Ramos (cell line): ENCODE results near the gene IFI27.

Experiments used
- in situ Hi-C: fragments of 300-500 bp; cut with MboI; formaldehyde crosslinking; loops from one replicate; pipeline ENCODE4 v1.14.3; 2022; ENCODE audit warnings: low sequenced_read_pairs; ENCODE audit not compliant: unreplicated experiment

IFI27 gene

GRCh38 chr14:94123868-94124267, 13.3 kb downstream of the IFI27 start:
- in situ Hi-C loops: no loop called here

- in situ Hi-C loops: loop anchor here (25.0 kb wide), 1 partner anchor 87 kb away; the partner anchor contains the start of gene OTUB2
Measured at GRCh38 chr14:94124582-94125377, 14.2 kb downstream of the IFI27 start.

GRCh38 chr14:94125659-94126418, 15.3 kb downstream of the IFI27 start:
- in situ Hi-C loops: loop anchor here (25.0 kb wide), 1 partner anchor 89 kb away; the partner anchor contains the start of gene OTUB2

GRCh38 chr14:94126419-94126677, 15.8 kb downstream of the IFI27 start:
- in situ Hi-C loops: loop anchor here (25.0 kb wide), 1 partner anchor 89 kb away; the partner anchor contains the start of gene OTUB2

- in situ Hi-C loops: loop anchor here (25.0 kb wide), 1 partner anchor 89 kb away; the partner anchor contains the start of gene OTUB2
Measured at GRCh38 chr14:94126800-94127199, 16.3 kb downstream of the IFI27 start.

- in situ Hi-C loops: loop anchor here (25.0 kb wide), 1 partner anchor 90 kb away; the partner anchor contains the start of gene OTUB2
Measured at GRCh38 chr14:94127330-94127729, 16.8 kb downstream of the IFI27 start.

GRCh38 chr14:94128216-94128839, 17.8 kb downstream of the IFI27 start:
- in situ Hi-C loops: loop anchor here (25.0 kb wide), 1 partner anchor 91 kb away; the partner anchor contains the start of gene OTUB2

- in situ Hi-C loops: loop anchor here (25.0 kb wide), 1 partner anchor 92 kb away; the partner anchor contains the start of gene OTUB2
Measured at GRCh38 chr14:94129111-94129757, 18.7 kb downstream of the IFI27 start, which contains the start of gene IFI27L2. TSS of gene IFI27L2 (minus strand) at chr14:94129604. CDS start at chr14:94129564, 40 bp downstream.

GRCh38 chr14:94129758-94130414, 19.4 kb downstream of the IFI27 start:
- in situ Hi-C loops: loop anchor here (25.0 kb wide), 1 partner anchor 93 kb away; the partner anchor contains the start of gene OTUB2

- in situ Hi-C loops: loop anchor here (25.0 kb wide), 1 partner anchor 95 kb away; the partner anchor contains the start of gene OTUB2
Measured at GRCh38 chr14:94132285-94132887, 21.9 kb downstream of the IFI27 start.

- in situ Hi-C loops: loop anchor here (25.0 kb wide), 1 partner anchor 98 kb away; the partner anchor contains the start of gene OTUB2
Measured at GRCh38 chr14:94135476-94135875, 24.9 kb downstream of the IFI27 start.

- in situ Hi-C loops: loop anchor here (25.0 kb wide), 1 partner anchor 99 kb away; the partner anchor contains the start of gene OTUB2
Measured at GRCh38 chr14:94136575-94137331, 26.2 kb downstream of the IFI27 start.

GRCh38 chr14:94138251-94138650, 27.7 kb downstream of the IFI27 start:
- in situ Hi-C loops: loop anchor here (25.0 kb wide), 1 partner anchor 101 kb away; the partner anchor contains the start of gene OTUB2

GRCh38 chr14:94139006-94139405, 28.5 kb downstream of the IFI27 start:
- in situ Hi-C loops: loop anchor here (25.0 kb wide), 1 partner anchor 102 kb away; the partner anchor contains the start of gene OTUB2

- in situ Hi-C loops: loop anchor here (25.0 kb wide), 1 partner anchor 102 kb away; the partner anchor contains the start of gene OTUB2
Measured at GRCh38 chr14:94139421-94139820, 28.9 kb downstream of the IFI27 start.

GRCh38 chr14:94142247-94142646, 31.7 kb downstream of the IFI27 start:
- in situ Hi-C loops: loop anchor here (25.0 kb wide), 1 partner anchor 105 kb away; the partner anchor contains the start of gene OTUB2

GRCh38 chr14:94142836-94143235, 32.3 kb downstream of the IFI27 start:
- in situ Hi-C loops: loop anchor here (25.0 kb wide), 1 partner anchor 106 kb away; the partner anchor contains the start of gene OTUB2

GRCh38 chr14:94143239-94143638, 32.7 kb downstream of the IFI27 start:
- in situ Hi-C loops: loop anchor here (25.0 kb wide), 1 partner anchor 106 kb away; the partner anchor contains the start of gene OTUB2
